Activated CD8-positive, alpha-beta memory T cell treated with anti-CD3 and anti-CD28 coated beads, Interleukin-2, amount 50 U/mL, for 48 hours (primary cell): Measurements from ENCODE around the gene ST6GALNAC3.
"Not testable (repeated sequence)": the region's sequence is repeated elsewhere in the genome, so short reads cannot be mapped to it uniquely, and the experiment has no call there.

Experiments used
- DNase-seq: peaks from one replicate; pipeline ENCODE4 v3.0.0-alpha.2; 2020

The ST6GALNAC3 gene

DNA sequence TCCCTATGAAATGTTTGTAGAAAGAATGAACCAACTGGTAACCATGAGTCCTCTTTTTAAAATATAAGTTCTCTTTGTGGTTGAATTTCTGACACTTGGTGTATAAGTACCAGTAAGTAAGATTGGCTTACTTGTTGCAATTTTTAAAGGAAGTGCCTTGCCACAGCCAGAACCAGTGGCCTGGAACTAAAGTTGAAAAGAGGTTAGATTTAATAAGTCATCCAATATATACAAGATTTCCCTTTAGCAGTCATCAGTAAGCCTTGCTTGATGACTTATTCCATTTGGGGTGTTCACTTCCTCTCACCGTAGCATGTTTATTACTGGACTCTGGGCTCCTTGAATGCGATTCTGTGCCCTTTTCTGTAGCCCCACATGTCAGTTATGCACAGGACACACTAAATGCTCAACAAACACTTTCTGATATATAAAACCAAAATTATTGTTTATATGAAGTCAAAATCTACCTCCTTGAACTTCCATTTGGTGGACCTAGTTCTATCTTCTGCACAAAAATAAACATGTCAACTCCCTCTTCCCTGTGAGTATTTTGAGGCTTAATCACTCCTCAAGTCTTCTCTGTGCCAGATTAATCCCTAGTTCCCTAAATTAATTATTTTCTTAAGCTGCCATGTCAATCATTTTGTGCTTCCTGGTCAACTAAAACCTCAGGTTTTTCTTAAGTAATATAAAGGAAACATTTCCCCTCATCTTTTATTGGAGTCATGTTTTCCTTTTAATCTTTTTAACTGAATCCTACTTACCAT is 218.1 kb downstream of the ST6GALNAC3 start:
- DNase-seq, result no peak

DNA sequence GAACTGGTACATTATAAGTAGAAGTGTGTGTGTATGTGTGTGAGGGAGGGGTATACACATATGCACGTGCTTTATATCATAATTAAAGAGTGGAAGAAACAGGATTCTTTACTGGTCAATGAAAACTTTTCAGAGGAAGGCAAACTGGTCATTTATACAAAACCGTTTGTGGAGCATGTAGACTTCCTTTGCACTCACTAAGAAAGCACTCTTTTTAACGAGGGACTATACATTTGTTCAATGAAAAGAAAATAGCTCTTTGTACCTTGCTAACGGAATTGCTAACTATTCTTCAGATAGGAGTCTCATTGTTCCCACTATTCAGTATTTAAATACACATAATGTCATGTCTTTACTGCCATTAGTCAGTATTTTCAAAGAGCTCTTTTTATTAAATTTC is 219.3 kb downstream of the ST6GALNAC3 start:
- no peak for DNase-seq

DNA sequence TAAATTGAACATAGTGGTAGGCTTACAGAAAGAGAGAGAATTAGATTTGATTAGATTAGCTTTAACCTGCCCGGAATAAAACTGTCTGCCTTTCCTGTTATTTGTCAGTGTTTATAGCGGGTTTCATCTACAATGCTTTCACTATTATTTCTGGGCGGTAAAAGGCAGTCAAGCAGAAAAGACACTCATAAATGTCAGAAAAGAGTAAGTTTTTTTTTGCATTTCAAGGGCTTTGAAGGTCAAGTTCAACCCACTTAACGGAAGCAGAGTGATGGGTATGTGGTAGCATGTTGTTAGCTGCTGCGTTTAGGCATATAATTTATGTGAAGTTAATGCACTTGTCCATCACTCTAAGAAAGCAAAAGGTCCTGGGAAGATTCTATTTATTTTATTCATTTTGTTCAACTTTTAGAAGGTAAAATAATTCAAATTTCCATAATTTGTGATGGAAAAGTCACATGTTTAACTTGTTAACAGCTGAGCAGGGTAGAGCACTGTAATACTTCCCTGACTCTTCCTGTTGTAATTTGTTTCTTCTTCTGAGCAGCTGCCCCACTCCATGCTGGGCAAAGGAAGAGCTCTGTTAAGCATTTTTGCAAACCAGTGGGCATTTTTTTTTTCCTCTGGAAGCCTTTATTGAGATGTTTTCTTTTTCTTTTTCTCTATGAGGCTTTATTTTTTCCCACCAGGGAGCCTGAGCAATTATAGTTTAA is 220.1 kb downstream of the ST6GALNAC3 start:
- no peak for DNase-seq

DNA sequence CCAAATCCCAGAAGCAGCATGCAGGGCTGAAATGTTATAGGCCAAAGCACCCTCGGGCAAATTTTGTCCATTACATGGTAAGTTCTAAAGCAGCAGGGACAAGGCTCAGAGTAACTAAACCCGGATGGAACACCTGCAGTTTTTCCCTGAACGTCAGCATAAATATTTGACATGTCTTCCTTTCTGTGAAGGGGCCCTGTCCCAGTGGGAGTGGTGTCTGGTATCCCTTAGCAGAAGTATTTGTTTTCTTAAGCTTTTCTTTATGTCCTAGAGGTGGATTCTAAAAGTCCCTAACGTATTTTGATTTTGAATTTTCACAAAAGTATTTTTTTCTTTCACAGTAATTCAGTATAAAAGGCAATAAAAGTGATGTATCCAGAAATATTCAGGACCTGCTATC is 223.9 kb downstream of the ST6GALNAC3 start:
- no peak for DNase-seq

DNA sequence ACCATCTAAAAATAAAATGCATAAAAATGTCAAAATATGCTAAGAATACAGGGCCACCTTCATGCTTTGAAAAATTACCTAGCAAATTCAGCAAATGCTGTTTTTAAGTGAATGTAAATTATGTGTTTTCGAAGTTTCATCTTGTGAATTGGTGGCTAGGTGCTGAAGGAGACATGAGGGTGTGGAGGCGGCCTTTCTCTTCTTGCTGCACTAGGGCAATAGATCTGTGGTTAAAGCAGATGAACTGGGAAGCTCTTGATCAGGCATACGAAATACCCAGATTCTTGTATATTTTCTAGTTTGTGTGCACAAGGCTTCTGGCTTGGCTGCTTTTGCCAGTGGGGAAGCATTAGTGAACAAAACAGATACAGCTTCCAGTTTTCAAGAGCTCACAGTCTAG is 224.5 kb downstream of the ST6GALNAC3 start:
- no peak for DNase-seq

DNA sequence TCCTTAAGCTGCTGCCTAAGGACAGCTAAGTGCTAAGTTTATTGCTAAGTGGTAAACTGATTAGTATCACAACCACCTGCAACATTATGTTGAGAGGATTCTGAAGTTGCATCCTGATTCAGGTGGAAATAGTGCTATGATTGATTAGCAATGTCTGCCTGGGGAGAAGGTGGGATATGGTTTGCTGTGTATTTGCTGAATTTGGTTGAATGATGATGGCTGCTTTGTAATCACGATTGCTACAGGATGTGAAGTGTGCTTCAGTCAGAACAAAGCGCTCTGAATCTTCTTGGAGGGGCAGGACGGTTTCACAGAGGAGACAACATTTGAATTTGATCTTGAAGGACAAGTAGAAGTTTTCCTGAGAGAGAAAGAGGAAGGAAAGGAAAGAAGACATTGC is 226.0 kb downstream of the ST6GALNAC3 start:
- DNase-seq, result no peak

DNA sequence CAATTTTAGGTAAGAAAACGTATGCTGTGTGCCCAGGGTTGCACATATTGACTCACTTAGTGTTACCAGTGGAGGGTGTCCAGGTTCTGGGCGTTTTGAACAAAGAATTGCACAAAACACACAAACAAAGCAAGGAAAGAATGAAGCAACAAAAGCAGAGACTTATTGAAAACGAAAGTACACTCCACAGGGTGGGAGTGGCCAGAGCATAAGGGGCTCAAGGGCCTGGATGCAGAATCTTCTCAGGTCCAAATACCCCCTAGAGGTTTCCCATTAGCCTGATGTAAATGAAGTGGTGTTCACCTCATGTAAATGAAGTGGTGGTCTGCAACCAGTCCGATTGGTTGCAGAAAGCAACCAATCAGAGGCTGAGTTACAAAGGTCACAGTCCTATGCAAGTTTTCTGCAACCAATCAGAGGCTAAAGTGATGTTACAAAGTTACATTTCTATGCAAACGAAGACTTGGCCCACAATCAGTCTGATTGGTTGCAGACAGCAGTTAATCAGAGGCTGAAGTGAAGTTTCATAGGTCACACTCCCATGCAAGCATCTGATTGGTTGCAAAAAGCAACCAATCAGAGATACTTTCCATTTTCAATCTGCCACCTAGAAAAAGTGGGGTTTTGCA is 228.3 kb downstream of the ST6GALNAC3 start:
- no peak for DNase-seq

DNA sequence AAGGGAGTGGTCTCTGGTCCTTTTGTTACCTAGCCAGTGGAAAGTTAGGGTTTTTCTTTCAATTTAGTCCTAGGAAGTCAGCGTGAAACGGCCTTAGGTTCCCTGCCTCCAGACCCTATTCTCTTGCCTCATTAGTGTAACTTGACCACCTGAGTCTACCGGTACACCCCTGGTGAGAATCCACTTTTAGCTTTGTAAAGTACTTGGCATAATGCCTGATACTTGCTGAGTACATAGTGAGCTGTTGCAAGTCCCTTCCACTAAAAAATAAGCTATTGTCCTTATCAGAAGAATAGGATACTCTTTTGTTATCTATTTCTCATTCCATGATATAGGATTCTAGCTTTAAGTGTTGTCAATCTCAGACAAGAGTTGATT is 228.8 kb downstream of the ST6GALNAC3 start:
- DNase-seq, result no peak

DNA sequence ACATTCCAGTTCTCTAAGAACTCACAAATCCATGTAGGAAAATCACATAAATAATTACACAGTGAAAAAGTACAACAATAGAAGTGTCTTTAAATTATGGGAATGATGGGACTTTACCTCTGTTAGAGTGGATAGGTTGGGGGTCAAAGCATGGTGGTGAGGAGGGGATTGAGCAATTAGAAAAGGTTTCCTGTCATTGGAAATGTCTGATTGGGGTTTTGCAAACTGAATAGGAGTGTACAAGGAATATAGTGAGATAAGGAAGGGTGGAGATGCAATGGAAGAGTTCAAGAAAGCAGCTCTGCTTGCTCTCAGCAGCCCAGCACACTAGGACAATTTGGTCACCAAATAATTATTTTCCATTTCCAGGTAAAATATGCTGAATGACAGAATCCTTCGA is 238.8 kb downstream of the ST6GALNAC3 start:
- no peak for DNase-seq

DNA sequence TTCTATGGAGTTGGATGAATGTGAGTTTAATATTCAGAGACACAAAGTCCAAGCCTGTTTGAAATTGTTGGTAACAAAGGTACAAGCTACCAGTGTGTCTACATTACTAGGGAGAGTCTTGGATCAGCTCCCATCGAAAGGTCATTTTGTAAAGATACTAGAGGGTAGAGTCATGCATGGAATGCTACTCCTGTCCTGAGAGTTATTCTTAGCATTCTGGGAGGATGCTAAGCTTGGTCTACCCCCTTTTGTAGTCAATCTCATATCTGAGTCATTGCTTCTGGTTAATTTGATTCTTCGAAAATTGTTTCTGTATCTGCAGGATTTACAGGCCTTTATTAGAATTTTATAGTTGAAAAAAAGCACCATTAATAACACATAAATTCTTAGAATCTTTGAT is 240.2 kb downstream of the ST6GALNAC3 start:
- DNase-seq, result no peak

DNA sequence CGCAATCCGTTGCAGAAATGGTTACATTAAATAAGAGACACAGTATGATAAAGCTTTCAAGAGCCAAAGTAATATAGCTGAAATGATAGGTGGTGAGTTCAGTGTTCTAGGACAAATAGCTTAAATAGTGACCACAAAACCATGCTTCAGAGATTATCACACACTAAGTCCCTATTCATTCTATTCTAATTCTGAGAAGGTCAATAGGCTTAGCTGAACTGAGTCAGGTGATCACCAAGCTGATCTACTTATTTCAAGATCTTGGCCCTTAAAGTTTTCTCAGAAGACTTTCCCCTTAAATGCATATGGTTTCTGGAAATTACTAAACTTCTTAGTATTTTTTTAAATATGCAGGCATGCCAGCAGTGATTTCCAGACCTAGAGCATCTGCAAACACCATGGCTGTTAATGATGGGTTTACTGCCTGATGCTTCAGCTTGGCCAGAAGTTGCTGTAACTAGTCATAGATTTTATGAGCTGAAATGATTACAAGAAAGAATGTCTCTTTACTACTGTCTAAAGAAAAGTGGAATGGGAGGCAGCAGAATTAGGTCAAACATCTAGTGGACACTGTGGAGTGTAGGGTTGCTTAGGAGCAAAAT is 242.9 kb downstream of the ST6GALNAC3 start:
- no peak for DNase-seq

DNA sequence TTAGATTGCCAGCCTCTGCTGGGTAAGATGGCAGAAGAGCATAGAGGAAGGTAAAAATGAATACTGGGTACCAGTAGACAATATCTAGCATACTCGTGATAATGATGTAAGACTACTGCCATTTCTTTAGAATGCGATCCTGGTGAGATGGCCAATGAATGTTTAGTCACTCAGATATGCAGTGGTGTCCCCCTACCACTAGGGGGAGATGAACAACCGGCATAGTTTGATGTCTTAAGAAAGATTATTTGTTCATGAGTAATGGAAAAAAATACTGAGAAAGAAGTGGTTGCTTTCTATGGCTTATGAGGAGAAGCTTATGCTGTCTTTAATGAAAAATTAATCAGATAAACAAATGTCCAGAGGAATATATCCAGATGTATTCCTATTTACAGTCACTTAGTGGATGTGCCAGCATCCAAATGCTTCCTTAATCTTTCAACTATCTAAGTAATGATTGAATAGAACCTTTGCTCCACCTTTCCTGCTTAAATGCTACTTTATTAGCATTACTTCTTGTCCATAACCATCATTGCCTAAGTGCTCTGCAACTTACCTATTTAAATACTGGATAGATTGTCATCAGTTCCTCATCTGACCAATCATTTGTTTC is 256.6 kb downstream of the ST6GALNAC3 start:
- DNase-seq, result no peak

DNA sequence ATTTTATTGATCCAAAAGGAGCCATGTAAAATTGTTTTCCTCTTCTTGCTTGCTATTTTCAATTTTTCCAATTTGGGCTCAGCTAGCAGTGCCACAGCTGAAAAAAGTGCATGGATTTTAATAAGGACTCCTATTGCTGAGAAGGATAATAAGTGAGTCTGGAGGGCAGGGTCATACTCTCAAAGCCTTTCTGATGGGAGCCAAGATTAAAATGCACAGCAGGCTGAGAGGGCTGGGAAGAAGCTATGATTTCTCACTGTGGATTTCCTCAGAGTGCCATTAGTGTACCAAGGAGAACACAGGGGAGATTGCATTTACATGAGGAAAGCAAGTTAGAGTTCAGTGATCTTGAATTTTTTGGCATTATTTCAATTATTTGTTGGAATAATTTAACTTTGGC is 261.3 kb downstream of the ST6GALNAC3 start:
- DNase-seq, result no peak

DNA sequence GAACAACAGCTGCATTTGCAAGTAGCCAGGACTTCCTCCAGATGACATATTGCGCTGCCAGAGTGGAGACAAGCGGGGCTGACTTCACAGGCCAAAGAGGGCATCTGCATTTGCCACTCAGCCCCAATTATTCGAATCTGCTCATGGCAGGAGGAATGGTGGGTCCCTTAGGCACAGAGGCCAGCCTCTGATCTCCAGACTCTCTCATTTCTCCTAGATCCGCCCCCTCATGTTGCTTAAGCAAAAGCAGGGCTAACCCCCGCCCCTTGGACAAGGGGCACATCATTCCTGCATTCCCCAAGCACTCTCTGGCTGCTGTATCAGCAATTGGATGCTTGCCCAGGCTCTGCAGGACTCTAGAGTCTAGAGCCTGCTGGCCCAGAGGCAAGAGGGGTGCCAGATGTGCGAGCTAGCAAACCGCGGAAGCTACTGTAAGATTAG is 262.4 kb downstream of the ST6GALNAC3 start:
- DNase-seq, result no peak

DNA sequence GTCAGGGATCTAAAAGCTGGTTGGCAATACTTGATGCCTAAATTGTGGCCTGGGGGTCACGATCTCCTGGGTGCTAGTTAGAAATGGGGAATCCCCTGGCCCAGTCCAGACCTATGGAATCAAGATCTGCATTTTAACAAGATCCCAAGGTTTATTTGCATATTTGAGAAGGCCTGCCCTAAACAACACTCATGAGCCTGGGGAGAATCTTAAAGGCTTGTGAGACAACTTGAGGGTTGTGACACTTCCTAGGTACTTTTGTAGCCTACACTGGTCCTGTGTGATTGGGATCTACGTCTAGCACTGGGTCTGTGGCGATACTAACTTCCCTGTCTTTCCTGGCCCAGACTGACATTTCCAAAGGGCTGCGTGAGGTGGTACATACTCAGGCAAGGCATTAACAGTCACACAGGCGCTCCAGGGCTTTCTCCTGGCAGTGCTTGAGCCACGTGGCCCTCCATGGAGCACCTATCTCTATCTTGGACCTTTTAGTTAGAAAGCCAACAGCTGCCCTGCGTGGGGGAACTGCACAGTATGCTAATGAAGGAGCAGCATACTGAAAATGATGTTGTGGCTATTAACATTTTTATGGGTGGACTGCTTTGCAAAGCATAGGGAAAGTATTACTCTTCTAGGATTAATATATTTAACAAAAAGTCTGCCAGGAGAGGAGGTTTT is 263.1 kb downstream of the ST6GALNAC3 start:
- no peak for DNase-seq

DNA sequence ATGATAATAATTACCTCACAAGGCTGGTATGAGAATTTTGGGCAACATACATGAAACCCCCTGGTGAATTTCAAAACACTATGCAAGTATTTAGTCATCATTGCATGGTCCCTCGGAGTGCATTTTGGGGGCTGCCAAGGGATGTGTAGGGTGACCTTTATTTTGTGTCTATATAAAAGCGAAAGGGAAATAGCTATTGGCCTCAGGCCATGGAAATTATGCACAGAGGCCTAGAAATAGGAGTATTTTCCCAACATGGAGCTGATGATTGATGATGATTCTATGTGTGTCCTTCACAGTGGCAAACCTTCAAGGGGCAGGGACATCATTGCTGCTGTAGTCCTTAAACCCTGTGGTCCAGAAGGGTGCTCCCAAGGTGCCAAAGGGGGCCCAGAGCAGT is 265.5 kb downstream of the ST6GALNAC3 start:
- no peak for DNase-seq

DNA sequence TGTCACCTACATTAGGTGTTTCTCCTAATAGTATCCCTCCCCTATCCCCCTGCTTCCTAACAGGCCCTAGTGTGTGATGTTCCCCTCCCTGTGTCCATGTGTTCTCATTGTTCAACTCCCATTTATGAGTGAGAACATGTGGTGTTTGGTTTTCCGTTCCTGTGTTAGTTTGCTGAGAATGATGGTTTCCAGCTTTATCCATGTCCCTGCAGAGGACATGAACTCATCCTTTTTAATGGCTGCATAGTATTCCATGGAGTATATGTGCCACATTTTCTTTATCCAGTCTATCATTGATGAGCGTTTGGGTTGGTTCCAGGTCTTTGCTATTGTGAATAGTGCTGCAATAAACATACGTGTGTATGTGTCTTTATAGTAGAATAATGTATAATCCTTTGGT is 267.3 kb downstream of the ST6GALNAC3 start:
- DNase-seq, result not testable (repeated sequence)

DNA sequence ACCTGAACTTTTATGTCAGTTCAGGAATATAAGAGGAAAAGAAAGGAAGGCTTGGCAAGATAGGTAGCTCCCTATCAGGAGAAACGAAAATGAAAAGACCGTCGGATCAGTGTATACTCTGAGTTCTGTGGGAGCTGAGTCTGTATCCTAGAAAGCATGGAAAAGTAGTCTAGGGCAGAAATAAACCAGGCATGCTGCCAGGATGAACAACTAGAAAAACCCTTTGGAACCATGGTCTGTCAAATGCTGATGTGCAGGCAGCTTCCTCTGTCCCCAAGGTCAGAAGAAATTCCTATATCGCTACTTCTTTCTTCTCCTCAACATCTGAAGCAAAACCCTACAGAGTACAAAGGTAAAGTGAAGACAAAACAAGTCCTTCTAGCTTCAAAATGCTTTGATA is 268.8 kb downstream of the ST6GALNAC3 start:
- no peak for DNase-seq

DNA sequence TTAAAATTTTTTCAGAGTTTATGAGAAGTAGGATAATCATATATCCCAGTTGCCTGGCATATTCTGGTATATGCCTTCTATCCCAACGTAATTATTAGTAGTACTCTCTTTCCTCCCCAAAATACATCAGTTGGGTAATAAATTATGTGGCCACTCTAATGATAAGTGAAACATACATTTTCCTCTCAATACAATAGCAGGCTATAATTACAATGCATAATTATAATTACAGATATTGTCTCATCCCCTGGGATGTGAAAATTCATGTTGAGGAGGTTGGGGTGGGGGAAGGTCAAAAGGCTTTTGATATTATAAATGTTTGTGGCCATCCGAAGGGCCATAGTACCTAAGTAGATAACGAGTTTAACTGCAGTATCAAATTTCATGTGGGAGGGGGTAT is 277.1 kb downstream of the ST6GALNAC3 start:
- DNase-seq, result no peak

DNA sequence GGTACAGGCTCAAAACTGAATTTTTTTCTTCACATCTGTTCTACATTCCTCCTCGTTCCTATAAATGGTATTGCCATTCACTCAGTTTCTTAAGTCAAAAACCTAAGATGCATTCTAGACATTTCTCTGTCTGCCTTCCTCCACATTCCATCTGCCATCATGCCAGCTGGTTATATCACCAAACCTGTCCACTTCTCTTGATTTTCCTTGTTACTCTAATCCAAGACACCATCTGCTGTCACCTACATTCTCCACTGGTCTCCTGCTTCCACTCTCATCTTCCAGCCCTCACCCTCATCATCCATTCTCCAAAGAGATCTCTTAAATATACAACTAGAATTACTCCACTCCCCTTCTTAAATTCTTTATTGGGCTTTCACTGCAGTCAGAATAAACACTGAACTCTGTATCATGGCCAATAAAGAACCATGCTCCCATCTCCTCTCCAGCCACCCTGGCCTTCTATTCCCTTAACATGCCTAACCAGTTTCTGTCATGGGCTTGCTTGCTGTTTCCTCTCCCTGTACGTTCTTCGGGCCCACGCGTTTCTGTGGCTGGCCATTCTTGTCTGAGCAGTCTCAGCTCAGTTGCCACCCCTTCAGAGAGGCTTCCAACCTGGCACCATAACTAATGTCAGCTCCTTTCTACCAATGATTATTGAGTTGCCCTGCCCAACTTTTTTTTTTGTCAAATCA is 278.3 kb downstream of the ST6GALNAC3 start:
- DNase-seq, result no peak

DNA sequence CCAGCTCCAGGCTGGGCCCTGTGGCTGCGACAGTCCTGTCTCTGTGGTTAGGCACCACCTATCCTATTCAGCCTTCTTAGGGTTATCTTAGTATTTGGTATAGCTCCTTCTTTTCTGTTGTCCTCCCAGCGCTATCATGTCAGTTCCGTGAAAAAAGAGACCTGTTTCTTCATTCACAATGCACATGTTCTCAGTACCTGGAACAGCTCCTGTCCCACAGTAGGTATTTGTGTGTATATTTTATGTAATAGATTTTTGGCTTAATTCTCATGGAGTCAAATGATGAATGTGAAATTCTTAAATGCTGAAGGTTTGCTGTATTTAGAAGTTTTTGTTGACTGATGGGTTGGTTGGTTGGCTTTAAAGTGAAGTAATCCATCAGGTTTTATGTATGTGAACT is 279.7 kb downstream of the ST6GALNAC3 start:
- no peak for DNase-seq

DNA sequence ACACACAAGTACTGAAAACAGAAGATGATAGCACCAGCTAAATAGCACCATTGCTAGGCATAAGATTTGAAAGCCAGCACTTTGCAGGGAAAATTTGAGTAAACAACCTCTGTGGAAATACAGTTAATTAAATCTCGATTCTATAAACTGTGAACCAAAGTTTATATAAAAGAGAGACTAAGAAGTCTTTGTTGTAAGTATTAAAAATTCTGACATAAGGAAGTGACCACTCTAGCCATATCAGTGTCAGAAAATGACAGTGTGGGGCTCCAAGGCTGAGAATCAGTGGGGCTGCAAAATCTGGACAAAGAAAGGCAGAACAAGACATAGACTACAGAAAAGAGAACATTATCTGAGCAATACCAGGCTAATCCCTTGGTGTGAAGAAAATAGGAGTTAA is 292.2 kb downstream of the ST6GALNAC3 start:
- no peak for DNase-seq
